HG03342 (cell line): ENCODE results near the gene FANCD2.
A peak's percentile ranks its signal among the peaks of the same experiment; 100 is the strongest.
"Not testable (repeated sequence)": the region's sequence is repeated elsewhere in the genome, so short reads cannot be mapped to it uniquely, and the experiment has no call there.

ENCODE experiments used
- ATAC-seq: cut with Tn5 transposase; IDR thresholded peaks from one replicate; pipeline ENCODE4 v1.9.1; 2021; ENCODE audit warnings: mild to moderate bottlenecking, moderate library complexity; ENCODE audit not compliant: unreplicated experiment

The FANCD2 gene

DNA sequence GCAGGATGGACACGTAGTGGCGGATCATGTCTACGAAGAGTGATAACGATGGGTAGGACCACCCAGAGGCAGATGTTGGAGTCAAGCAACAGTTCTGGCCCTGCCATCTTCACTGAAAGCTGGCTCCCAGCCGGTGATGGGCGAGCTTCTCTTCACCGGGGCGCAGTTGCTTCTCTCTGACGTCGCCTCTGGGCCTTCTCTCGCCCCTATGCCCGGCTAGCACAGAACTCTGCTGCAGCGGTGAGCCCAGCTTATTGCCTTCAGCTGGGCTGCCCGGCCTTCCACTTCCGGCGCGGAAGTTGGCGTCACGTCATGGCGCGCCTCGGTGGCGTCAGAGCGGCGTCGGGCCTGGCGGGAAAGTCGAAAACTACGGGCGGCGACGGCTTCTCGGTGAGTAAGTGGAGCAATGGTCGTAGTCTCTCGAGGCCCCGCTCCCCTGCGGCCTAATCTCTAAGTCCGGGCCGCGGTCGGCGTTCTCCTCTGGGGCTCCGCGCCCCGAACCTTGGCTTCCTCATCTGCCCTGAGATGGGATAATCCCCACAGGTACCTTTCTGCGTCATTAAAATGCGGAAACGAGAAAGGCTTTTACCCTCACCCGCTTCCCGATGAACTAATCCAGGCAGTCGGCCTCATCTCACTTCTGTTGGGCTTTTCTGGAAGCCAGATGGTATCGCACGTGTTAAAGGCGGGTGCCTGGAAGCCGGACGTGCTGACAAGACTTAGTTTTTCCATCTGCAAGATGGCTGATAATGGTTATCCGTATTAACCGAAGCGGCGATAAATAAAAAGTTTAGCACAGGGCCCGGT lies at the start of gene FANCD2:
Gene FANCD2 (plus strand): TSS at position 354 of the 807 bp plus-strand sequence. CDS start 2,221 bp downstream, outside the sequence.
- ATAC-seq = peak; percentile 93

DNA sequence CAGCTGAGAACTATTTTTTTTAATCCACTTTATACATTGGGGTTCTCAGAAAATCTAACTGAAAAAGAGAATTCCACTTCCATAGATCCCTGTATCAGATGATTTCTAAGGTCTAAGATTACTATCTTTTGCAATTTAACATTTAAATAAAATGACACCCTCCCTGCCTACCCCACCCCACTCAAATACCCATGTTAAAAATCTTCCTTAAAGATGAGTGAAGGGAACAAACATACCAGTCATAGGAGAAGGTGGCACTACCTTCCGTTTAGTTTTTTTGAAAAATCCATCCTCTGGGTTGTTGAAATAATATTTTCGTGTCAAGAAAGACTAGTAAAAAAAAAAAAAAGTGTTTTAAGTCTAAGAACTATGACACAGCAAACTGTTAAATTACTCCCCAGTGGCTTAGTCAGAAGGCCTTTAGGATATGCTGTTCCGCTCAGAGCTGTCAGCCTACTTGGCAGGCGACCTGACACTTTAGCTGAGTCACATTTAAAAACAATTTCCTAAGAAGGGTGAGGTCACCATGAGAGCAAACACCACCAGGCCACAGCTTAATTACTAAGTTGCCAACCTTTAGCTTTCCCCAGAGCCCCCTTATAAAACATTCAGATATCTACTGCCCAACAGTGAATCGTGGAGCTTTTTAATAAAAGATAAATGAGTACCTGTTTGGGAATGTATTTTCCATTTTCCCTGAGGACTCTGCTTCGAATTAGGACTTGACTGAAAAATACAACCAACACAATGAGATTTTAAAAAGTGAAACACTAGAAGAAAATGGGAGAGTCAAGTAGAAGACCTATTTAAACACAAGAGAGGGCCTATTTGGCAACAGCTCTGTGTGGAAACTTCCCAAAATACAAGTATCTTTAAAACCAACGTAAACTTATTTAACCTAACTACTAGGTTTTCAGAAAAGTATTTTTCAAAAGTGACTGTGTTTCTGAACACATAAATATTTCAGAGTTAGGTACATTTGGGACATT lies 49.2 kb upstream of the FANCD2 start:
- ATAC-seq = no peak

DNA sequence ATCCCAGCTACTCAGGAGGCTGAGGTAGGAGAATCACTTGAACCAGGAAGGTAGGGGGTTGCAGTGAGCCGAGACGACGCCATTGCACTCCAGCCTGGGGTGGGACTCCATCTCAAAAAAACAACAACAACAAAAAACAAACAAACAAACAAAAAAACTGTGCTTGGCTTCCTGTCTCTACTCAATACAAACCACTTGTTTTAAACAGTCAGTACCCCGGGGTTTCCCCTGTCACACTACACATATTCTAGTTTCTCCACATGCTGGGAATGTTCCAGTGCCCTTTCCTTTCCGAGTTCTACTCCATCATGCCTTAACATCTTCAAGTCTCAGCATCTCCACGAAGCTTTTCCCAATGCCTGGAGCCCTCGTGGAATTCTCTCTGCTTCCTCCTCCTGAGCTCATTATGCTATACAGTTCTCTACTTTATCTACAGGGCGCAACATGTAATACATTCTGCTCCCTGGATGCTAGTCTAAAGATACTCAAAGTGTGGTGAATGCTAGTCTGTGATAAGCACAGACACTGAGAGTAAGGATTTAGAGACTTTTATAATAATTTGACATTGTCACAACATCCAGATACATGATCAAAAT lies 47.4 kb upstream of the FANCD2 start:
- no peak for ATAC-seq

DNA sequence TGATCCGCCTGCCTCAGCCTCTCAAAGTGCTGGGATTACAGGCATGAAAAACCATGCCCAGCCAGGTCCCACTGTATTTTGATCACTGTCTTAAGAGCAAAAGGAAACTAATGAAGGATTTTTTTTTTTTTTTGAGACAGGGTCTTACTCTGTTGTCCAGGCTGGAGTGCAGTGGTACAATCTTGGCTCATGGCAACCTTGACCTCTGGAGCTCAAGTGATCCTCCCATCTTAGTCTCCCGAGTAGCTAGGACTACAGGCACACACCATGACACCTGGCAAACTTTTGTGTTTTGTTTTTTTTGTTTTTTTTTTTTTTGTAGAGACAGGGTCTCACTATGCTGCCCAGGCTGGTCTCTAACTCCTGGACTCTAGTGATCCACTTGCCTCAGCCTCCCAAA lies 46.0 kb upstream of the FANCD2 start:
- no peak for ATAC-seq

DNA sequence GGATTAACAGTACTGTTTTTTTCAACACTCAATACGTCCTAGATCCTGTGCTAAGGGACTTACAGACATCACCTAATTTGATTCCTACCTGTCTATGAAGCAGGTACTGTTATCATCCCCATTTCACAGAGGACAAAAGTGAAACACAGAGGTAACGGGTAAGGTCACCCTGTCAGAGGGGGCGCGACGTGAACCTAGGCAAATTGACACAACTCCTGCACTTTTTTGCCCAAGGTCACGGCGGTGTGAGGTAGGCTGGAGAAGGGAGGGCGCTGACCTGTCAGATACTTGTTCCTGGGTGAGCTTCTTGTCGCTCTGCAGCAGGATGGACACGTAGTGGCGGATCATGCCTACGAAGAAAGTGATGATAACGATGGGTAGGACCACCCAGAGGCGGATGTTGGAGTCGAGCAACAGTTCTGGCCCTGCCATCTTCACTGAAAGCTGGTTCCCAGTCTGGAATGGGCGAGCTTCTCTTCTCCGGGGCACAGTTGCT lies 40.0 kb upstream of the FANCD2 start:
- ATAC-seq = peak; percentile 36

DNA sequence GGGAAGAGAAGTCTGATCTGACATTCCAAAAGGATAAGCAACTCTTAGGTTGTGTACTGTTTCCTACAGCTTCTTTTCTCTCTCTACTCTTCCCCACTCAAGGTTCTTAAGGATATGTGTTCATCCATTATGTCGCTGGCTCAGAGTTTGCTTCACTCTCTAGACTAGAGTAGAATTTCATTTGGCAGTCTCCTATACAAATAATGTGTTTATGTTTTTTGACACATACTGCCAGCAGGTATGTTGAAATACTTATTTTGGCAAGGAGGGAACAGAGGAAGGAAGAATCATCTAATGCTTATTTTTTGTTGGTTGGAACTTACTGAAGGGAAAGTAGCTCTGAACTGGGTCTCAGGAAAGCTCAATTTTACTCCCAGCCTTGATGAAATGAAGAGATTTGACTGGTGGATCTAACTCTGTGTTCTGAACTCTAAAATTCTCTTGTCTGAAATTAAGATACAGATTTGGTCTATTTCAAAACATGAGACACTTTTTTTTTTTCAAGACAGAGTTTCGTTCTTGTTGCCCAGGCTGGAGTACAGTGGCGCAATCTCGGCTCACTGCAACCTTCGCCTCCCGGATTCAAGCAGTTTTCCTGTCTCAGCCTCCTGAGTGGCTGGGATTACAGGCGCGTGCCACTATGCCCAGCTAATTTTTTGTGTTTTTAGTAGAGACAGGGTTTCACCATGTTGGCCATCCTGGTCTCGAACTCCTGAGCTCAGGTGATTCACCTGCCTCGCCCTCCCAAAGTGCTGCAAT lies 32.0 kb upstream of the FANCD2 start:
- no peak for ATAC-seq

DNA sequence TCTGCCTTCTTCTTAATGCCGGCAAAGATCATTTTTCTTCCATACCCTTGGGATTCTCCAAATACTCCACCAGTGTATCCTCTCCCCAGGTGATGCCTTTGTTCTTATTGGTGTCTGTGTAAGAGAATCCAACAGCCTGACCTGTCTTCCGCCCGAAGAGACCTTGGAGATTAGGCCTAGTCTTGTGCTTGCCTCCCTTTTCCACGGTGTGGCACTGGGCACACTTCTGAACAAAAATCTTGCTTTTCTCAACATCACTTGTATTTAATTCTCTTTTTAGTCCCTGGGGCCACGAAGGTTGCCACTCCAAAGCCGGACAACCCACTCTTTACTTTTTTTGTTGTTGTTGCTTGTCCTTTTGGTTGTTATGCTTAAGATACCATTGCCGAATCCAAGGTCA lies 25.6 kb upstream of the FANCD2 start:
- no peak for ATAC-seq

DNA sequence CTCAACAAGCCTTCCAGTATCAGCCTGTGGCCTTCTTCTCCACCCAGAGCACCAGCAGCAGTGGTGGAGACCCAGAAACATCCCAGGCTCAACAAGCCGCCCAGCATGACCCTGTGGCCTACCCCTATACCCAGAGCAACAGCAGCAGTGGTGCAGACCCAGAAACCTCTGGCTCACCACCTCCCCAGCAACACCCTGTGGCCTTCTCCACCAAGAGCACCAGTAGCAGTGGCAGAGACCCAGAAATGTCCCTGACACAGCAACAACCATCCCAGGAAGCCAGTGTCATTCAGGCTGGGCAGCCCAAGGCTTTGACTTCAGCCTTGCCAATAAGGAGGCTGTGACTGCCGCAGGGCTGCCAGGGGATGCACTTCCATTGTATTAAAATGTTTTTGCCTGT lies 23.3 kb upstream of the FANCD2 start:
- no peak for ATAC-seq

DNA sequence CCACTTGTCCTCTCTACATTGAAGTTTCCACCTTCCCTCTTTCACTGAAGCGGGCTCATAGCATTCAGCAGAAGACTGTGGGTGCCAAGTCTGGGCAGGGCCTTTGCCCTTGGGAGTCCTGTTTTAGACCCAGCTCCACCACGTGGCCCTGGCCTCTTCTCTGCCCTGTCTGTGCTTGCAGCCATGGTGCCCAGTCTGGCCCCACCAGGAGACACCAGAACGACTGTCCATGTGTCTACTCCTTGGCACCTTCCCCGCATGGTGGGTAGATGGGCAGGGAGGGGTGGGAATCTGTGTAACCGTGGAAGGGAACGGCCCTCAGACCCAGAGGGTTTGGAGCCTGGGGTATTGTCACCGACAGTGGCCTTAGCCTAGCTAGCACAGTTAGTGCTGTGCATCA lies 21.7 kb upstream of the FANCD2 start:
- no peak for ATAC-seq

DNA sequence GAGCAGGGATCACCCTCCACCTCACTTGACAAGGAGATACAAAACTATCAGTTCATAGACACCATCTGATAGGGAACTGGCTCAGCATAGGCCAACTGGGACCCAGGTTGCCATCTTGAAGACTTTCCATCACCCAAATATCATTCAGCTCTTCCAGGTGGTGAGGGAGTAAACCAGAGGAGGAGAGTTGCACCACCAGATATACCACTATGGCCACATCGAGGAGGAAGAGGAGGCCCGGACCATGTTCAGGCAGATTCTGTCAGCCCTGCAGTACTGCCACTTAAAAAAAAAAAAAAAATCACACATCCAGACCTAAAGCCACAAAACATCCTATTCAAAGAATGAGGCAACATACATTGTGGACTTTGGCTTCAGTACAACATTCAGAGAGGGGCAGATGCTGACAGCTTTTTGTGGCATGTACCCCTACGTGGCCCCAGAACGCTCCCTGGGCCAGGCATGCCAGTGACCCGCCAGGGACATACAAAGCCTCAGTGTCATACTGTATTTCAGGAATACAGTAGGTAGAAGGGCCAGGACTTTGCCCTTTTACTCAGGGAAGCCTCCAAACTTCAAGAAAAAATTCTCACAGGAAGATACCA lies 21.2 kb upstream of the FANCD2 start:
- ATAC-seq = no peak

DNA sequence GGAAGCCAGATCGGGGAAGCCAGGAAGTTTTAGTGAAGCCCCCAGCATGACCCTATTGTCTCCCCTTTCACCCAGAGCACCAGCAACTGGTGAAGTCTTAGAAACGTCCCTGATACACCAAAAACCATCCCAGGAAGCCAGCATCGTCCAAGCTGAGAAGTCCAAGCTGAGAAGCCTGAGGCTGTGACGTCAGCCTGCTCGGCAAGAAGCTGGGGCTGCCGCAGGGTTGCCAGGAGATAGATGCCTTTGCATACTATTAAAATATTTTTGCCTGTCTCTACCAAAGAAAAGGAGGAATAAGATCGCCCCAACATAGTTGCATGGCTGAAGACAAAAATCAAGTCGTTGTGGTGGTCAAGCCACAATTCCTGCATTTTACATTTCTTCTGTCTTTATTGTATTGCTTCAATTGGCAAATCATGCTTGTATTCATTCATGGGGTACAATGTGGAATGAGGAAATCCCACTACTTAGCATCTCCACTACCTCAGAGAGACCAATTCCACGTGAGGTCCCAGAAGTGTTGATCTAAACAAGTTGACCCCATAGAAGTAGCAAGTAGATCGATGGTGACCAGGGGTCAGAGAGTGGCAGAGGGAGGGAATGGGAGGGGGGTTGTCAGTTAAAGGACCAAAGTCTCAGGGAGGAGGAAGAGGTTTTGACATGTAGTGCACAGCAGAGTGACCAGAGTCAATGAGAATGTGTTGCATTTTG lies 20.0 kb upstream of the FANCD2 start:
- no peak for ATAC-seq

DNA sequence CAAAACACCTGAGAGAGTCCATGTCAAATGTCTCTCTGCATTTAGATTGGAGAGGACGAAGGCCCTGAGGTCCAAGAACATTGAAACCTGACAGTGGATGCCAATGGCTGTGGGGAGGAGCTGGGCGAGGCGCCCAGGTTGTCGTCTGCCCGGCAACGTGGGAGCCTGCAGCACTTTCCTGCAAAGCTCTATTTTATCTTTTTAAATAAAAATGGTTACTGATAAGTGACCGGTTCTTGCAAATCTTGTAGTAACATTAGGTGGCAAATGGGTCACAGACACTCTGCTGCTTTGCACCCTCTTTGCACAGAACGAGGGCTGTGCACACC lies 19.5 kb upstream of the FANCD2 start:
- ATAC-seq = no peak

DNA sequence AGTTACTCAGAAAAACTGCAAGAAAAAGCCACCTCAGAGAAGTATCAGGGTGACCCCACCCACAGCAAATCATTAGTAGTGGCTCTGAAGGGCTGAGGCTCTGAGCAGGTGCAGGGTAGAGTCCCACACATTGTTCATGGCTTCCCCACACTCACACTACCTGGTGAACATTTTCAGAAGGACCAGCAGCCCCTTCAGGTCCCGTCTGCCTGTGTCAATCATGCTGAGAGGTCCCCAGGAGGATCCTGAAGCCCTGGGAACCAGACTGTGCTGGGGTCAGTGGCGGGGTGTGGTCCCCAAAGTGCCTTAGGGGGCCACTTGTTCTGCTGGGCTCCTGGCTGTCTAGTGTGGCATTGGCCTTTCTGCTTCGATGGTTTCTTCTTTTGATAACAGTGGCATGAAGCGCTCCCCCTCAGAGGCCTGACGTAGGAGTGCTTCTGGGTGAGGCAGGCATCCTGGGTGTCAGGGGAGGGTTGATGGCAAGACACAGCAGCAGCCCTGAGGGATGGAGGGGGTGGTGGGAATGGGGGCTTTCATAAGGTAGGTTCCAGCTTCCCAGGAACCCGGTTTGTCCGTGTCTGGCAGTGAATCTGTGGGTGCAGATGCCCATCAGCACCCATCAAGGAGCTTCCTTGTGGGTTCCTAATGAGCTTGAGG lies 19.0 kb upstream of the FANCD2 start:
- no peak for ATAC-seq

DNA sequence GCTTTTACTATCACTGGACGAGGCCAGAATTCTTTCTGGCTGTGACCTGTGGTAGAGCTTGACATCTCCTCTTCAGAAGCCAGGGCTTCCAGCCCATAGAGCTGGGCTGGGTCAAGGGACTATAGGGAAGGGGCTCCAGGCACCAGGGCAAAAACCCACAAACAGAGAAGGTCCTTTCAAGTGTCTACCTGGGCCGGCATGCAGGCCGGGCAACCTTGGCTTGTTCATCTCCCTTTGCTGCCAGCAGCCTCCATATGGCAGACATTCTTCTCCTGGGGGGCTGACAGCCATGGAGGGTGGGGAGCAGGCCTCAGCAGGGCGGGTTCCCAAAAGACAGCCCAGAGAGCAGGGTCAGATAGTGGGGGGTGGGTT lies 18.0 kb upstream of the FANCD2 start:
- ATAC-seq = not testable (repeated sequence)

DNA sequence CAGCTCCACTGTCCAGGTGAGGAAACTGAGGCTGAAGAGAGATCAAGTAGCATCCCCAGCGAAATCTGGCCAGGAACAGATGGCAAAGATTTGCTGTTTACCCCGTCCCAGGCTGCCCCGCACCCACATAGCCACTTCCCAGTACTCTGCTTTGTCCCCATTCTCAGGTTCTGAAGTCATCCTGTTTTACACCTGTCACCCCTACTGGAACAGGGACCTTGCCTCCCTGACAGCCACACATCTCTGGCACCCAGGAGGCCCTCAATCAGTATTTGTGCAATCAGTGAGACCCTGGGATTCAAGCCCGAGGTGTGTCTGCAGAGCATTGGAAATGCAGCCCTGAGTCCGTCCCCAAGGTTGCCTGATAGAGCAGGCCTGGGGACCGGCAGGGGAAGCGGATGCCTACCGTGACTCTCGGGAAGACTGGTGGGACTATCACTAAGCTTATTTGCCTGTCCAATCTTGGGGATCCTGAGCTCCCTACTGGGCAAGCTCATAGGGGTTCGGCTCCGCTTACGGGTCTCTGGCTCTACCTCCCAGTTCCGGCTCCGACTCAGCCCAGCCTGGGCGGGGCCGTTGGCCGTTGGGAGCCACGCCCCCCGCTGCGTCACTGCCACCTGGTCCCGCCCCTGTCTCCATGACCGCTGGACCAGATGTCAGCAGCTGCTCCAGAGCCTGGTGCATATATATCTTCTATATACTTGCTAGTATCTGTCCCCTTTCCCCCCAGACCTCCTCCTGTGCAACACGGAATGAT lies 17.5 kb upstream of the FANCD2 start:
- ATAC-seq = peak; percentile 64

DNA sequence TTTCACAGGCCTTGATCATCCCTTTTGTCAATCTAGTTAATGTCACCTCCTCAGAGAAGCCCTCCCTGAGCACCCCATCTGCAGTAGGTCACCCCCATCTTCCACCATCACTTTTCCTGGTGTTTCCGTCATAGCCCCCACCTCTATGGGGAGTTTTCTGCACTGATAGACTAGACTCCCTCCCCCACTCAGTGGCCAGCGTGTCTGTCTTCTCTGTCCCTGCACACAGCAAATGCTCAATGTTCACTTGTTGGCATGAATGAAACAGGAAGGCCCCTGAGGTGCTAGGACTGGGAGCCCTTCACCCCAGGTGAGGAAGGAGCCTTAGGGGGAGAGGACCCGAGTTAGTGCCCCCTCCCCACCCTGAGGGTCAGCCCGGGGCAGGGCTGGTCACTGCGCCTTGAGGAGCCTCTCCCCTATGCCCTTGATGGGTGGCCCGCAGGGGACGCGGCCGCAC lies 15.8 kb upstream of the FANCD2 start:
- no peak for ATAC-seq

DNA sequence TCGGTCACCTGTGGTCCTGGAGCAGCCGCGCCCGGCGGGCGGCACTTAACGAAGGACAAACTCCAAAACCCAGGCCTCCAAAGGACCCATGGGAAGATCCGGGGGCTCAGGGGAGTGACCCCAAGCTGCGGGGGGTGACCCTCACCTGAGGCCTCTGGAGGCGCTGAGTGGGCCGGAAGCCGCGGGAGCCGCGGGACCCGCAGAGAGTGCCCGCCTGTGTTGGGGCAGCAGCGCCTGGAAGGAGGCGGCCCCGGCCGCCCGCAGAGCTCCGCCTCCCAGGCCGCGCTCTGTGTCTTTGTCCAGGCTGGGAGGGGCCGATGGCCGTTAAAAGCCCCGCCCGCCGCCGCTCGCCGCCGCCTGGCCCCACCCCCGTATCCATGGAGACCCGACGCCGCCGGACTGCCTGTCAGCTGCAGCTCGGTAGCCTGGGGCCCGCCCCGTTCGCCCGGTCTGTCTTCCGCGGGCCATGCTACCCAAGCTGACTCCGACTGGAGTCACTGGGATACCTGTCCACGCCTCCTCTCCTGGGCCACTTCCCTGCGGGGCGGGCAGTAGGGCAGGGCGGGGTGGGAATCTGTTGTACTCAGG lies 15.3 kb upstream of the FANCD2 start:
- peak; percentile 87 for ATAC-seq

DNA sequence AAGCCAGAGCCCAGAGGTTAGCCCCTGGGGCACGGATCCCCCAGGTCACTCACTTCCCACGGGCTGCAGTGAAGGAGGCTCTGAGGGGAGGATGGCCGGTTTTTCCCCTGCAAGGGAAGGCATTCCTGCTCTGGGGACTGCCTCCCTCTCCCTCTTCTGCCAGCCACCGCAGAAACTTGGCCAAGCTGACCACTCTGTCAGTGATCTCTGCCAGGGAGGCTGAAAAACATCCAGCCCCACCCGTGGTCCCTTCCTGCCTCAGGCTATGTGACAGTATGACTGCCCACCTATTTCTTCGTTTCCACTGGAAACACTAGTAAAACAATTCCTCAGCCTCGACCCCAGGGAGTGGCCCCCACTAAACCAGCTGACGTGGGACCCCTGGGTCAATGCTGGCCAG lies 14.6 kb upstream of the FANCD2 start:
- no peak for ATAC-seq
